ENCODE data around the gene MATN3. TPM values are rescaled to one million over a fixed set of nuclear protein-coding genes. Genes with fewer than 3 reads are reported as not detected.

MATN3 gene
- polyA plus RNA-seq, 1 of the 3 experiments (the other 2 are of a cell fraction): 5.9 TPM

GRCh38 chr2:20061940-20062339 lies 49.5 kb upstream of the MATN3 start (continued):
- no peak for TF ChIP-seq CTCF (IDR thresholded peaks at IDR 0.05)
- TF ChIP-seq EP300 (IDR thresholded peaks at IDR 0.05; ENCODE audit: borderline replicate concordance in 1 of 2, low read depth in 1 of 2, low read length in 1 of 2): no peak
- no peak for TF ChIP-seq NFIC (IDR thresholded peaks at IDR 0.05; ENCODE audit: borderline replicate concordance)
- no peak for TF ChIP-seq ZBTB33 (IDR thresholded peaks at IDR 0.05; ENCODE audit: borderline replicate concordance, low read depth)
- no peak for TF ChIP-seq SMC3 (IDR thresholded peaks at IDR 0.05; ENCODE audit: low read depth, low read length)
- no peak for TF ChIP-seq FOXJ3 (CRISPR knock-in tag; IDR thresholded peaks at IDR 0.05)
- no peak for TF ChIP-seq CHD2 (IDR thresholded peaks at IDR 0.05; ENCODE audit: low read length, partially characterized antibody)

GRCh38 chr2:20061476-20061875 lies 49.0 kb upstream of the MATN3 start:
- CTCF ChIA-PET: interaction anchor here (1.2 to 3.7 kb wide), 5 partner anchors 10 to 46 kb away, joined by 3 to 21 read pairs (median 3); no protein-coding TSS in a partner anchor
- DNase-seq: no peak
- WGBS (ENCODE audit: low lambda C conversion rate): 84% methylated on average over 3 of the region's 3 CpGs
- no peak for TF ChIP-seq RCOR1 (IDR thresholded peaks at IDR 0.05; ENCODE audit: low read length)
- no peak for TF ChIP-seq RXRA (IDR thresholded peaks at IDR 0.05; ENCODE audit: borderline replicate concordance, low read depth)
- TF ChIP-seq TCF12 (IDR thresholded peaks at IDR 0.05): no peak
- no peak for TF ChIP-seq CTCF (IDR thresholded peaks at IDR 0.05)
- TF ChIP-seq MXI1 (IDR thresholded peaks at IDR 0.05; ENCODE audit: low read depth, low read length): no peak
- TF ChIP-seq TEAD4 (IDR thresholded peaks at IDR 0.05; ENCODE audit: borderline replicate concordance, insufficient read depth): no peak
- no peak for TF ChIP-seq NFIC (IDR thresholded peaks at IDR 0.05; ENCODE audit: borderline replicate concordance)
- TF ChIP-seq ZBTB33 (IDR thresholded peaks at IDR 0.05; ENCODE audit: borderline replicate concordance, low read depth): no peak
- no peak for TF ChIP-seq FOXJ3 (CRISPR knock-in tag; IDR thresholded peaks at IDR 0.05)
- no peak for TF ChIP-seq FOXM1 (IDR thresholded peaks at IDR 0.05; ENCODE audit: low read depth)
- TF ChIP-seq FOSL2 (IDR thresholded peaks at IDR 0.05; ENCODE audit: borderline replicate concordance, low read depth): no peak
- TF ChIP-seq NRF1 (IDR thresholded peaks at IDR 0.05; ENCODE audit: low read depth, low read length): no peak
- no peak for TF ChIP-seq JUND (IDR thresholded peaks at IDR 0.05)
- no peak for TF ChIP-seq USF2 (IDR thresholded peaks at IDR 0.05; ENCODE audit: borderline replicate concordance, low read depth, low read length)
- TF ChIP-seq GATA2 (CRISPR knock-in tag; IDR thresholded peaks at IDR 0.05): no peak
- TF ChIP-seq PBX3 (IDR thresholded peaks at IDR 0.05): no peak

More at GRCh38 chr2:20061476-20061875, 49.0 kb upstream of the MATN3 start:
- H3K4me3 ChIP-seq (ENCODE audit: low read depth in 2 of 2, low read length in 1 of 2): no peak overlapping the region
- H3K9me2 ChIP-seq: no peaks in the 10 kb centered on the region
- H3K27me3 ChIP-seq (ENCODE audit: insufficient read depth): no peaks in the 10 kb centered on the region
- peaks cover 15% of the 10 kb centered on the region for H3F3A ChIP-seq (replicated peaks; ENCODE audit: insufficient read depth)
- H4K20me1 ChIP-seq (ENCODE audit: insufficient read depth): no peaks in the 10 kb centered on the region
- H3K4me2 ChIP-seq: no peak overlapping the region
- no peaks in the 10 kb centered on the region for H3K9me3 ChIP-seq
- peaks cover 8 to 10% of the 10 kb centered on the region in 2 experiments for H3K4me1 ChIP-seq (ENCODE audit: control insufficient read depth in 1 of 2, insufficient read depth in 2 of 2, low read depth in 1 of 2, low read length in 1 of 2)
- no peaks in the 10 kb centered on the region for H3K79me2 ChIP-seq (ENCODE audit: insufficient read depth)
- H3K27ac ChIP-seq (ENCODE audit: low read depth in 2 of 2, low read length in 1 of 2): no peak overlapping the region
- no peaks in the 10 kb centered on the region for H3K36me3 ChIP-seq (replicated peaks in 1 of 2; ENCODE audit: control insufficient read depth in 1 of 2, insufficient read depth in 2 of 2, low read length in 1 of 2)
- H2AFZ ChIP-seq (ENCODE audit: low read depth): no peak overlapping the region
- H3K9ac ChIP-seq: no peak overlapping the region
- POLR2A ChIA-PET: interaction anchor here (0.7 to 2.1 kb wide), 2 partner anchors 10 kb away, joined by 3 to 5 read pairs; partner anchors contain the start of gene LAPTM4A

Data from SK-N-SH (cell line).